ENCODE data around the gene PSMC4.
"Not testable (repeated sequence)": the region's sequence is repeated elsewhere in the genome, so short reads cannot be mapped to it uniquely, and the experiment has no call there.

The PSMC4 gene

GRCh38 chr19:39946532-39946931, 24.4 kb upstream of the PSMC4 start:
- Histone ChIP-seq H3K79me2 (ENCODE audit: control insufficient read depth, insufficient read depth, low read length, unreplicated experiment) (no peaks in the 10 kb centered on the region), H2AFZ (ENCODE audit: low read length, unreplicated experiment) (no peak overlapping the region), H3K4me3 (ENCODE audit: low read depth, low read length) (no peak overlapping the region), H3K27me3 (ENCODE audit: insufficient read depth, low read length) (no peaks in the 10 kb centered on the region), H3K27ac (ENCODE audit: low read depth, low read length) (no peak overlapping the region), H3K36me3 (ENCODE audit: insufficient read depth, low read length) (no peaks in the 10 kb centered on the region), H3K4me1 (ENCODE audit: control insufficient read depth, insufficient read depth, low read length, unreplicated experiment) (no peaks in the 10 kb centered on the region)

GRCh38 chr19:39949026-39949747, 21.8 kb upstream of the PSMC4 start:
- H2AFZ ChIP-seq (ENCODE audit: low read length, unreplicated experiment): no peak overlapping the region
- no peaks in the 10 kb centered on the region for H3K36me3 ChIP-seq (ENCODE audit: insufficient read depth, low read length)
- no peaks in the 10 kb centered on the region for H3K27me3 ChIP-seq (ENCODE audit: insufficient read depth, low read length)
- no peak overlapping the region for H3K27ac ChIP-seq (ENCODE audit: low read depth, low read length)
- H3K79me2 ChIP-seq (ENCODE audit: control insufficient read depth, insufficient read depth, low read length, unreplicated experiment): no peaks in the 10 kb centered on the region
- no peaks in the 10 kb centered on the region for H3K4me1 ChIP-seq (ENCODE audit: control insufficient read depth, insufficient read depth, low read length, unreplicated experiment)
- H3K4me3 ChIP-seq (ENCODE audit: low read depth, low read length): no peak overlapping the region

GRCh38 chr19:39951065-39951650, 19.8 kb upstream of the PSMC4 start:
- Histone ChIP-seq H3K27ac (ENCODE audit: low read depth, low read length) (no peak overlapping the region), H3K79me2 (ENCODE audit: control insufficient read depth, insufficient read depth, low read length, unreplicated experiment) (no peaks in the 10 kb centered on the region), H2AFZ (ENCODE audit: low read length, unreplicated experiment) (no peak overlapping the region), H3K27me3 (ENCODE audit: insufficient read depth, low read length) (no peaks in the 10 kb centered on the region), H3K36me3 (ENCODE audit: insufficient read depth, low read length) (no peaks in the 10 kb centered on the region), H3K4me1 (ENCODE audit: control insufficient read depth, insufficient read depth, low read length, unreplicated experiment) (no peaks in the 10 kb centered on the region), H3K4me3 (ENCODE audit: low read depth, low read length) (no peak overlapping the region)

GRCh38 chr19:39951686-39952085, 19.3 kb upstream of the PSMC4 start:
- H3K27ac ChIP-seq (ENCODE audit: low read depth, low read length): no peak overlapping the region
- H3K79me2 ChIP-seq (ENCODE audit: control insufficient read depth, insufficient read depth, low read length, unreplicated experiment): no peaks in the 10 kb centered on the region
- H3K36me3 ChIP-seq (ENCODE audit: insufficient read depth, low read length): no peaks in the 10 kb centered on the region
- no peak overlapping the region for H2AFZ ChIP-seq (ENCODE audit: low read length, unreplicated experiment)
- no peaks in the 10 kb centered on the region for H3K27me3 ChIP-seq (ENCODE audit: insufficient read depth, low read length)
- H3K4me3 ChIP-seq (ENCODE audit: low read depth, low read length): no peak overlapping the region
- no peaks in the 10 kb centered on the region for H3K4me1 ChIP-seq (ENCODE audit: control insufficient read depth, insufficient read depth, low read length, unreplicated experiment)

- Histone ChIP-seq H3K36me3 (ENCODE audit: insufficient read depth, low read length) (no peaks in the 10 kb centered on the region), H3K4me3 (ENCODE audit: low read depth, low read length) (no peak overlapping the region), H3K27me3 (ENCODE audit: insufficient read depth, low read length) (no peaks in the 10 kb centered on the region), H2AFZ (ENCODE audit: low read length, unreplicated experiment) (no peak overlapping the region), H3K79me2 (ENCODE audit: control insufficient read depth, insufficient read depth, low read length, unreplicated experiment) (no peaks in the 10 kb centered on the region), H3K27ac (ENCODE audit: low read depth, low read length) (no peak overlapping the region), H3K4me1 (ENCODE audit: control insufficient read depth, insufficient read depth, low read length, unreplicated experiment) (no peaks in the 10 kb centered on the region)
Observed at GRCh38 chr19:39953915-39954314, 17.1 kb upstream of the PSMC4 start.

GRCh38 chr19:39957886-39958285, 13.1 kb upstream of the PSMC4 start:
- H3K4me3 ChIP-seq (ENCODE audit: low read depth, low read length); H3K4me1 ChIP-seq (ENCODE audit: control insufficient read depth, insufficient read depth, low read length, unreplicated experiment); H3K79me2 ChIP-seq (ENCODE audit: control insufficient read depth, insufficient read depth, low read length, unreplicated experiment); H3K36me3 ChIP-seq (ENCODE audit: insufficient read depth, low read length); H3K27me3 ChIP-seq (ENCODE audit: insufficient read depth, low read length); H3K27ac ChIP-seq (ENCODE audit: low read depth, low read length); H2AFZ ChIP-seq (ENCODE audit: low read length, unreplicated experiment): not testable (repeated sequence)

- H3K79me2 ChIP-seq (ENCODE audit: control insufficient read depth, insufficient read depth, low read length, unreplicated experiment); H3K27me3 ChIP-seq (ENCODE audit: insufficient read depth, low read length); H3K27ac ChIP-seq (ENCODE audit: low read depth, low read length); H2AFZ ChIP-seq (ENCODE audit: low read length, unreplicated experiment); H3K4me3 ChIP-seq (ENCODE audit: low read depth, low read length); H3K4me1 ChIP-seq (ENCODE audit: control insufficient read depth, insufficient read depth, low read length, unreplicated experiment); H3K36me3 ChIP-seq (ENCODE audit: insufficient read depth, low read length): not testable (repeated sequence)
Observed at GRCh38 chr19:39958942-39959341, 12.0 kb upstream of the PSMC4 start.

- H2AFZ ChIP-seq (ENCODE audit: low read length, unreplicated experiment); H3K4me1 ChIP-seq (ENCODE audit: control insufficient read depth, insufficient read depth, low read length, unreplicated experiment); H3K79me2 ChIP-seq (ENCODE audit: control insufficient read depth, insufficient read depth, low read length, unreplicated experiment); H3K27ac ChIP-seq (ENCODE audit: low read depth, low read length); H3K36me3 ChIP-seq (ENCODE audit: insufficient read depth, low read length); H3K4me3 ChIP-seq (ENCODE audit: low read depth, low read length); H3K27me3 ChIP-seq (ENCODE audit: insufficient read depth, low read length): not testable (repeated sequence)
Observed at GRCh38 chr19:39959407-39959806, 11.6 kb upstream of the PSMC4 start.

GRCh38 chr19:39963898-39964297, 7.1 kb upstream of the PSMC4 start:
- Histone ChIP-seq H3K27me3 (ENCODE audit: insufficient read depth, low read length) (no peaks in the 10 kb centered on the region), H3K79me2 (ENCODE audit: control insufficient read depth, insufficient read depth, low read length, unreplicated experiment) (no peaks in the 10 kb centered on the region), H2AFZ (ENCODE audit: low read length, unreplicated experiment) (no peak overlapping the region), H3K27ac (ENCODE audit: low read depth, low read length) (no peak overlapping the region), H3K36me3 (ENCODE audit: insufficient read depth, low read length) (no peaks in the 10 kb centered on the region), H3K4me1 (ENCODE audit: control insufficient read depth, insufficient read depth, low read length, unreplicated experiment) (no peaks in the 10 kb centered on the region), H3K4me3 (ENCODE audit: low read depth, low read length) (no peak overlapping the region)

- Histone ChIP-seq H3K36me3 (ENCODE audit: insufficient read depth, low read length) (no peaks in the 10 kb centered on the region), H3K79me2 (ENCODE audit: control insufficient read depth, insufficient read depth, low read length, unreplicated experiment) (peaks cover 6% of the 10 kb centered on the region), H2AFZ (ENCODE audit: low read length, unreplicated experiment) (no peak overlapping the region), H3K27me3 (ENCODE audit: insufficient read depth, low read length) (no peaks in the 10 kb centered on the region), H3K27ac (ENCODE audit: low read depth, low read length) (no peak overlapping the region), H3K4me1 (ENCODE audit: control insufficient read depth, insufficient read depth, low read length, unreplicated experiment) (peaks cover 9% of the 10 kb centered on the region), H3K4me3 (ENCODE audit: low read depth, low read length) (no peak overlapping the region)
Observed at GRCh38 chr19:39966617-39967016, 4.3 kb upstream of the PSMC4 start.

GRCh38 chr19:39967561-39967960, 3.4 kb upstream of the PSMC4 start:
- Histone ChIP-seq H3K27me3 (ENCODE audit: insufficient read depth, low read length) (no peaks in the 10 kb centered on the region), H3K27ac (ENCODE audit: low read depth, low read length) (no peak overlapping the region), H3K79me2 (ENCODE audit: control insufficient read depth, insufficient read depth, low read length, unreplicated experiment) (peaks cover 15% of the 10 kb centered on the region), H3K4me3 (ENCODE audit: low read depth, low read length) (no peak overlapping the region), H3K36me3 (ENCODE audit: insufficient read depth, low read length) (no peaks in the 10 kb centered on the region), H2AFZ (ENCODE audit: low read length, unreplicated experiment) (no peak overlapping the region), H3K4me1 (ENCODE audit: control insufficient read depth, insufficient read depth, low read length, unreplicated experiment) (peaks cover 11% of the 10 kb centered on the region)

All from ACC112 (cell line).